ENCODE data around the gene LRP1B. TPM values are rescaled to one million over a fixed set of nuclear protein-coding genes. Genes with fewer than 3 reads are reported as not detected.

Gene LRP1B
- total RNA-seq, 2 donors from 2014 or later: 0.52 to 3.0 TPM

- Histone ChIP-seq H3K4me3 (no peak overlapping the region), H3K4me1 (no peaks in the 10 kb centered on the region), H3K36me3 (replicated peaks in 1 of 2; ENCODE audit: insufficient read depth in 1 of 2, low read depth in 2 of 2) (no peaks in the 10 kb centered on the region), H3K27me3 (no peaks in the 10 kb centered on the region), H3K27ac (no peak overlapping the region), H3K9me3 (no peaks in the 10 kb centered on the region)
- ATAC-seq (no peak), DNase-seq (no peak)
- intact Hi-C loops (cut with DNase I): no loop called here
- 46 to 67% methylated on average over 1 of the region's 1 CpG for WGBS, 2 donors
- no peak for TF ChIP-seq POLR2A (IDR thresholded peaks at IDR 0.05)
- TF ChIP-seq, protein P1, sequence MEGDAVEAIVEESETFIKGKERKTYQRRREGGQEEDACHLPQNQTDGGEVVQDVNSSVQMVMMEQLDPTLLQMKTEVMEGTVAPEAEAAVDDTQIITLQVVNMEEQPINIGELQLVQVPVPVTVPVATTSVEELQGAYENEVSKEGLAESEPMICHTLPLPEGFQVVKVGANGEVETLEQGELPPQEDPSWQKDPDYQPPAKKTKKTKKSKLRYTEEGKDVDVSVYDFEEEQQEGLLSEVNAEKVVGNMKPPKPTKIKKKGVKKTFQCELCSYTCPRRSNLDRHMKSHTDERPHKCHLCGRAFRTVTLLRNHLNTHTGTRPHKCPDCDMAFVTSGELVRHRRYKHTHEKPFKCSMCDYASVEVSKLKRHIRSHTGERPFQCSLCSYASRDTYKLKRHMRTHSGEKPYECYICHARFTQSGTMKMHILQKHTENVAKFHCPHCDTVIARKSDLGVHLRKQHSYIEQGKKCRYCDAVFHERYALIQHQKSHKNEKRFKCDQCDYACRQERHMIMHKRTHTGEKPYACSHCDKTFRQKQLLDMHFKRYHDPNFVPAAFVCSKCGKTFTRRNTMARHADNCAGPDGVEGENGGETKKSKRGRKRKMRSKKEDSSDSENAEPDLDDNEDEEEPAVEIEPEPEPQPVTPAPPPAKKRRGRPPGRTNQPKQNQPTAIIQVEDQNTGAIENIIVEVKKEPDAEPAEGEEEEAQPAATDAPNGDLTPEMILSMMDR (IDR thresholded peaks at IDR 0.05): no peak
Measured at GRCh38 chr2:142065156-142065555, 65.7 kb downstream of the LRP1B start.

DNA sequence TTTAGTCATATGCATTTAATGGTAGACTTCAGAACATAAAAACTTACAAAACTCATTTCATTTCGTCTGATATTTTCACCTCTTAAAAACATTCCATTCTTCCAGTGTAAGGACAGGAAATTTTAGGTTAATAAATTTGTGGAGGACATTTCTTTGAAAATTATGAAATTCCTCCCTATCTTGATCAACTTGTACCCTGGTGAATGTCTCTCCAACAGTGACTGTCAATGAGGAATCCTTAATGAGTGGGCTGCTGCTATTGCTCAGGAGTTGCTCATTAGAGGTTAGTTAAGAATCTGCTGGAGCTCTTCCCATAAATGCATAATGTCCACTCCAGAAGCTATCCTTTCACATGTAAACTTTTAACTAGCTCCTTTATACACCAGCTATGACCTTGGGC, 69.1 kb downstream of the LRP1B start:
- Histone ChIP-seq H3K4me1 (no peaks in the 10 kb centered on the region), H3K36me3 (replicated peaks in 1 of 2; ENCODE audit: insufficient read depth in 1 of 2, low read depth in 2 of 2) (no peaks in the 10 kb centered on the region), H3K27ac (no peak overlapping the region), H3K9me3 (no peaks in the 10 kb centered on the region), H3K4me3 (no peak overlapping the region), H3K27me3 (no peaks in the 10 kb centered on the region)
- ATAC-seq (no peak), DNase-seq (no peak)
- intact Hi-C loops (cut with DNase I): no loop called here
- WGBS, 2 donors: 39 to 46% methylated on average over 1 of the region's 1 CpG
- TF ChIP-seq, protein P1 (IDR thresholded peaks at IDR 0.05): no peak
- no peak for TF ChIP-seq POLR2A (IDR thresholded peaks at IDR 0.05)

DNA sequence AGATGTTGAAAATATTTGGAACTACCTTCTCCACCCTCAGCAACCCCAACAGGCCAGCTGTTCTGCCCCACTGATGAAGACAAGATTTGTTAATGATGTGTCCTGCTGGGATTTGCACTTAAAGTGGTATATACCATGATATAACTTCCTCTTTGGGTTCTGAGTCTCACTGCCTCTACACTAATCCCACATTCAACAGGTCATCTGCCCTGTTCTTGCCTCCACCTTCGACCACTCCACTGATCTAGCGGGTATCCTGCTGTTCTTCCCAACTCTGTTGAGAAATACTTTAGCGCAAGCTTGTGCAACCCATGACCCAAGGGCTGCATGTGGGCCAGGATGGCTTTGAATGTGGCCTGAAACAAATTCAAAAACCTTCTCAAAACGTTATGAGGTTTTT, 72.7 kb downstream of the LRP1B start:
- Histone ChIP-seq H3K9me3 (no peaks in the 10 kb centered on the region), H3K4me1 (no peaks in the 10 kb centered on the region), H3K27ac (no peak overlapping the region), H3K4me3 (no peak overlapping the region), H3K36me3 (replicated peaks in 1 of 2; ENCODE audit: insufficient read depth in 1 of 2, low read depth in 2 of 2) (no peaks in the 10 kb centered on the region), H3K27me3 (no peaks in the 10 kb centered on the region)
- no peak for DNase-seq
- ATAC-seq: no peak
- intact Hi-C loops (cut with DNase I): no loop called here
- 65 to 68% methylated on average over 4 of the region's 4 CpGs for WGBS, 2 donors
- TF ChIP-seq POLR2A (IDR thresholded peaks at IDR 0.05): no peak
- TF ChIP-seq, protein P1 (IDR thresholded peaks at IDR 0.05): no peak

- Histone ChIP-seq H3K27me3 (no peaks in the 10 kb centered on the region), H3K9me3 (no peaks in the 10 kb centered on the region), H3K36me3 (replicated peaks in 1 of 2; ENCODE audit: insufficient read depth in 1 of 2, low read depth in 2 of 2) (no peaks in the 10 kb centered on the region), H3K4me1 (no peaks in the 10 kb centered on the region), H3K4me3 (no peak overlapping the region), H3K27ac (no peak overlapping the region)
- TF ChIP-seq, protein P1 (IDR thresholded peaks at IDR 0.05): no peak
- TF ChIP-seq POLR2A (IDR thresholded peaks at IDR 0.05): no peak
- DNase-seq (no peak), ATAC-seq (no peak)
- WGBS, 2 donors: 75 to 80% methylated on average over 3 of the region's 3 CpGs
- intact Hi-C loops (cut with DNase I): no loop called here
Measured at GRCh38 chr2:142056784-142057183, 74.0 kb downstream of the LRP1B start.

DNA sequence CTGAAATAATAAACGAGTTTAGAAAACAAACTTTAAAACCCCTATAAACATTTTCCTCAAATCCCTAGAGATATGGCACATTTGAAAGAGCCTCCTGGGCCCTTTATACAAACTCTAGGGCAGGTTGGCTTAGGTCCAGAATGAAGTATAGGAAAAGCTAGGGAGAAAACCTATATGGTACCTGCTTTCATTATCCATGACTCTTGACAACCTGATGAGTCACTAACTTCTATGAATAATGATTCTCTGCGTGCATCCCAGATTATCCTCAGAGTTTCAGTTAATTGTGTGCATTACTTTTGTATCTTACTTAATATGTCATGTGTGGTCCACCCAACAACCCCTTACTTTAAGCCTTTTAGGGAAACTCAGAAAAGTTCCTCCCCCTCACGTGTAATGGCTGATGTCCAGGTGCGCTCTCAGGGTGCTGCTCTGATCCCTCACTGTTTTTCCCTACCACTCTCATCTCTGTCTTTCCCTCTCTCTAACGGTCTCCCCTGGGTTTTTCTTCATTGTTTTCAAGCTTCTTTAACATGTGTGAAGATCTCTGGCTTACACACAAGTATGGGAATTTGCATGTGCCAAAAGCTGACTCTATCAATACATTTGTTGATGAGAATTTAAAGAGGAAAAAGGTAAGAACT, 78.5 kb downstream of the LRP1B start:
- Histone ChIP-seq H3K36me3 (replicated peaks in 1 of 2; ENCODE audit: insufficient read depth in 1 of 2, low read depth in 2 of 2) (no peaks in the 10 kb centered on the region), H3K9me3 (no peaks in the 10 kb centered on the region), H3K4me3 (no peak overlapping the region), H3K27me3 (no peaks in the 10 kb centered on the region), H3K4me1 (no peaks in the 10 kb centered on the region), H3K27ac (no peak overlapping the region)
- 43 to 50% methylated on average over 5 of the region's 5 CpGs for WGBS, 2 donors
- ATAC-seq (no peak), DNase-seq (no peak)
- TF ChIP-seq, protein P1 (IDR thresholded peaks at IDR 0.05): no peak
- intact Hi-C loops (cut with DNase I): no loop called here
